ENCODE results near the gene DUSP2. TPM values are rescaled to one million over a fixed set of nuclear protein-coding genes. Genes with fewer than 3 reads are reported as not detected.

The DUSP2 gene
- total and polyA plus RNA-seq, 10 of the 15 experiments (the other 5 are each of a cell fraction or from before 2014, with no cell fraction given): 9.7 to 212 (median 57.2) TPM

- 0 out of 2 replicates have a peak, but pooled peaks have one; percentile 41 for TF ChIP-seq PRDM15 (CRISPR knock-in tag; IDR thresholded peaks at IDR 0.05)
- no peak for TF ChIP-seq KDM1A (IDR thresholded peaks at IDR 0.05; ENCODE audit: borderline replicate concordance)
- TF ChIP-seq CREB1 (IDR thresholded peaks at IDR 0.05; ENCODE audit: low read depth): no peak
- no peak for TF ChIP-seq NR2C2 (IDR thresholded peaks at IDR 0.05; ENCODE audit: borderline replicate concordance, control insufficient read depth, insufficient read length, low read depth)
- peak; percentile 48 to 64; a peak in 2 of 4 replicates for TF ChIP-seq EP300 (IDR thresholded peaks at IDR 0.05; ENCODE audit: borderline replicate concordance in 1 of 2, control insufficient read depth in 1 of 2, low read depth in 2 of 2, low read length in 2 of 2)
- peak; percentile 23; the same call in 1 of the 2 replicates for TF ChIP-seq STAT3 (IDR thresholded peaks at IDR 0.05; ENCODE audit: low read depth, low read length)
- TF ChIP-seq SREBF2 (IDR thresholded peaks at IDR 0.05; ENCODE audit: low read length): no peak
- no peak; the same call in 1 of the 2 replicates for TF ChIP-seq MXI1 (IDR thresholded peaks at IDR 0.05; ENCODE audit: low read depth, low read length)
- no peak for TF ChIP-seq RELB (IDR thresholded peaks at IDR 0.05; ENCODE audit: low read depth)
- peak; percentile 17; the same call in 1 of the 2 replicates for TF ChIP-seq DPF2 (IDR thresholded peaks at IDR 0.05)
- no peak for TF ChIP-seq NFIC (IDR thresholded peaks at IDR 0.05; ENCODE audit: low read depth, low read length)
- TF ChIP-seq CEBPB (IDR thresholded peaks at IDR 0.05; ENCODE audit: borderline replicate concordance in 1 of 2, low read depth in 2 of 2, low read length in 2 of 2): no peak
- TF ChIP-seq BHLHE40 (IDR thresholded peaks at IDR 0.05; ENCODE audit: borderline replicate concordance in 1 of 2, low read depth in 2 of 2, low read length in 1 of 2): peak; percentile 42 to 53; a peak in 2 of 4 replicates
- TF ChIP-seq BMI1 (IDR thresholded peaks at IDR 0.05; ENCODE audit: borderline replicate concordance): no peak
- no peak for TF ChIP-seq HDAC6 (IDR thresholded peaks at IDR 0.05; ENCODE audit: unreplicated experiment)
- TF ChIP-seq ZNF592 (IDR thresholded peaks at IDR 0.05): no peak; the same call in 1 of the 2 replicates
- TF ChIP-seq RFX5 (IDR thresholded peaks at IDR 0.05; ENCODE audit: low read depth, low read length): no peak
- no peak for TF ChIP-seq TBL1XR1 (IDR thresholded peaks at IDR 0.05; ENCODE audit: low read depth, low read length)
- TF ChIP-seq ETV6 (conservative IDR thresholded peaks at IDR 0.05 in 1 of 2, IDR thresholded peaks at IDR 0.05 in 1 of 2; ENCODE audit: borderline replicate concordance in 1 of 2, low read depth in 1 of 2): no peak
These were observed 11.8 kb upstream of the DUSP2 start (continued) for GRCh38 chr2:96156926-96157648.

All from GM12878 (cell line).